ENCODE data around the gene PTBP1.
"Not testable (repeated sequence)": the region's sequence is repeated elsewhere in the genome, so short reads cannot be mapped to it uniquely, and the experiment has no call there.

PTBP1 gene

DNA sequence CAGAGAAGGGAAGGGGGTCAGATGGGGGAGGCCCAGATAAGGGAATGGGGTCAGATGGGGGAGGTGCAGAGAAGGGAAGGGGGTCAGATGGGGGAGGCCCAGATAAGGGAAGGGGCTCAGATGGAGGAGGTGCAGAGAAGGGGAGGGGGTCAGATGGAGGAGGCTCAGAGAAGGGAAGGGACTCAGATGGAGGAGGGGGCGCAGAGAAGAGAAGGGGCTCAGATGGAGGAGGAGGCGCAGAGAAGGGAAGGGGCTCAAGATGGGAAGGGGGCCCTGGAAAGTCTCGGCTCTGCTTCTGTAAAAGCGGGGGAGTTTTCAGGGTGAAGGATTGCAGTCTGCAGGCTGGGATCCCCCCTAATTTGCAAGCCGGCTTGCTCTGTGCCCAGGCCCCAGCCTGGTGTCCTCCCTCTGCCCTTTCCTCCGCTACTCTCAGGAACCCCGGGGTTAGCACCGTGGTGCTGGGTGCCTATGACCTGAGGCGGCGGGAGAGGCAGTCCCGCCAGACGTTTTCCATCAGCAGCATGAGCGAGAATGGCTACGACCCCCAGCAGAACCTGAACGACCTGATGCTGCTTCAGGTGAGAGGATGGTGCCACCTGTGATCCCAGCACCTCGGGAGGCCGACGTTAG, 32.0 kb downstream of the PTBP1 start:
- no peak for DNase-seq (ENCODE audit: low read depth)

DNA sequence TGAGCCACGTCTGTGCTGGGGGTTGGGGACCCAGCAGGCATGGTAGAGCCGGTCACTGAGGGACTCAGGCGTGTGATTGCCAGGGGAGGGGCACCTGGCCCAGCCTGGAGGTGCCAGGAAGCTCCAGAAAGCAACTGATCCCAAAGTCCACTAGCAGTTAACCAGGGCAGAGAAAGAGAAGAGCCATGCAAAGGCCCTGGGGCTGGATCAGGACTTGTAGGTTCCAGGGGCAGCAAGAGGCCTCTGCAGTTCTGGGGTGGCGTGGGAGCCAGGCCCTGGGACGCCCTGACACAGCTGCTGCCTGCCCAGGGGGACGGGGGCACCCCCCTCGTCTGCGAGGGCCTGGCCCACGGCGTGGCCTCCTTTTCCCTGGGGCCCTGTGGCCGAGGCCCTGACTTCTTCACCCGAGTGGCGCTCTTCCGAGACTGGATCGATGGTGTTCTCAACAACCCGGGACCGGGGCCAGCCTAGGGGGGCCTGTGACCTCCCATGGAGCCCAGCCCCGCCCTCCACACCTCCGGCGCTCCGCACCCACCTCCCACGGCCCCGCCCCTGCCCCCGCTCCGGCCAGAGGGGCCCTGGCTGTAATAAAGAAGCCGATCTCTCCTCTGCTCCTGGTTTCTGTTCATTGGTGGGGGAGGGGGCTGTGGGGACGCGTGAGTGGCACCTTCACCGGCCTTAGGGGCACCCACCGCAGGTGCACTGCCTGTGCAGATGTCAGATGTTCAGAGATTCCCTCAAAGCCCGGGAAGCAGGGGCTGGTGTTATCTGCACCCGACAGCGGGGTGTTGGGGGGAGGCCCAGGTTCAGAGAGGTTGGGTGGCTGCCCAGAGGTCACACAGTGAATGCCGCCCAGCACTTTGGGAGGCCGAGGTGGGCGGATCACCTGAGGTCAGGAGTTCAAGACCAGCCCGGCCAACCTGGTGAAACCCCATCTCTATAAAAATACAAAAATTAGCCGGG, 34.4 kb downstream of the PTBP1 start:
- DNase-seq (ENCODE audit: low read depth), result no peak

- no peak for DNase-seq (ENCODE audit: low read depth)
Measured at GRCh38 chr19:834216-834615, 37.0 kb downstream of the PTBP1 start.

DNA sequence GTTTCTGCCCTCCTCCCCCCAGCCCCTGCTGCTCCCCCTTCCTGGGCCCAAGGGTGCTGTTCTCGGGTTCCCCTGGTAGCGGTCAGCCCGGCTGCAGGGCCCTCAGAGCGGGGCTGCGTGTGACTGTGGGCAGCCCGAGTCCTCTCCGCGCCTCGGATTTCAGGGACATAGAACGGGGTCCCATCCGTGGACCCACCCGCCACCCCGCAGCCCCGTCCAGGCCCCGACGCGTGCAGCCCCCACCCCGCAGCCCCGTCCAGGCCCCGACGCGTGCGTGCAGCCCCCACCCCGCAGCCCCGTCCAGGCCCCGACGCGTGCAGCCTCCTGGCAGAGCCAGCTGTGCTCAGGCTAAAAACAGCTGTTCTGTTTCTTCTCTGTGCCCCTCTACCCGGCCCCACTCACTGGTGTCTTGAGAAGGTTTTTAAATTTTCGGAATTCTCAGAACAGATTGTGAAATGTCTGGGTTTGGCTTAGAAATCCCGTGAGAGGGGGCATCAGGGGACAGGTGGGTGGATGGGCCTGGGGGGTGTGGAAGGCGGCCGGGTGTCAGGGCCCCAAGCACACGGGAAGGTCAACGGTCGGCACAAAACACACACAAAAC, 38.1 kb downstream of the PTBP1 start:
- DNase-seq (ENCODE audit: low read depth), result no peak

DNA sequence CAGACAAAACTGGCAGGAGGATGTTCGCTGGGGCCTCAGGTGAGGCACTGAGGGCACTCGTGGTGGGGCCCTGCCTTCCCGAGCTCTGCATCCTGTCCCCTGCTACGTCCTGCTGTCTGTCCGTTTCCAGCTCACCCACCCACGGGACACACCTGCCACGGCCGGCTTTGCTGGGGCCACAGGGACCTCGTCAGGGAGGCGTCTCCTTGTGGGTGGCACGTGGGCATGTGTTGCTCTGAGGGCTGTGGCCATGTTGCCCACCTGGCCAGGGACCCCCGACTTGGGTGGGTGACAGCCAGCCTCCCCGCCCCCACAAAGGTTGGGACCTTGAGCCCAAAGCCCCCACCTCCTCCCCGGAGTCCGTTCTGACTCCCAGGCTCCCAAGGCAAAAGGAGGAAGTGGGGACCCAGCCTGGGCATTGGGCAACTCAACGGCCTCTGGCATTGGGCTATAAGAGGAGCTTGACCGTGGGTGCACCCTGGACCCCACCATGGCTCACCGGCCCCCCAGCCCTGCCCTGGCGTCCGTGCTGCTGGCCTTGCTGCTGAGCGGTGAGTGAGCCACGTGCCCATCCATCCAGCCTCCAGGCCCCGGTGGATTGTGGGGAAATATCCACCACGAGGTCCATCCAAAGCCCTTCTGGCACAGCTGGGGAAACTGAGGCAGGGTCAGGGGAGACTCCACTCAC, 43.4 kb downstream of the PTBP1 start, which contains the start of gene PRTN3:
Gene PRTN3 (plus strand): TSS at position 481 of the 688 bp plus-strand sequence. CDS start 10 bp downstream, at position 491.
- no peak for DNase-seq (ENCODE audit: low read depth)

- DNase-seq (ENCODE audit: low read depth), result not testable (repeated sequence)
Measured at GRCh38 chr19:842802-843179, 45.5 kb downstream of the PTBP1 start.

DNA sequence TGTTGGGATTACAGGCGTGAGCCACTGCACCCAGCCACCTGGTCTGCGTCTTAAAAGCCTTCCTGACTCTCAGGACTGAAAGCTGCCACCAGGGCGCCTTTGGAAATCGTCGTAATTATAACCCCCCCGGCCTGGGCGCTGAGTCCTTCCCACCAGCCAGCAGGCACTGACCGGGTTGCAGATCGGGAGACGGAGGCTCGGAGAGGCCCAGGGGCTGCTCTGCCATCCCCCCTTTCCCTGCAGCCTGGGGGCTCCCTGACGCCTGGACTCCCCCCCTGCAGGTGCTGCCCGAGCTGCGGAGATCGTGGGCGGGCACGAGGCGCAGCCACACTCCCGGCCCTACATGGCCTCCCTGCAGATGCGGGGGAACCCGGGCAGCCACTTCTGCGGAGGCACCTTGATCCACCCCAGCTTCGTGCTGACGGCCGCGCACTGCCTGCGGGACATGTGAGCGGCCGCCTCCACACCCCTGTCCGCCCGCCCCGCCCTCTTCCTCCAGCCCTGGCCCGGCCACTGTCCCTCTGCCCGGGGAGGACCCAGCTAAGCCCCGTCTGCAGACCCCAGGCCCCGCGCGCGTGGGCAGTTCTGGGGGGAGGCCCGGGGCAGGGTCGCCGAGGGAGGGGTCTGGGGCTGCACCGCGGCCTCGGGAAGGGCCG, 46.1 kb downstream of the PTBP1 start:
- DNase-seq (ENCODE audit: low read depth), result no peak

GRCh38 chr19:843836-844545, 46.7 kb downstream of the PTBP1 start:
- no peak for DNase-seq (ENCODE audit: low read depth)

GRCh38 chr19:844546-844971, 47.3 kb downstream of the PTBP1 start:
- DNase-seq (ENCODE audit: low read depth), result no peak

DNA sequence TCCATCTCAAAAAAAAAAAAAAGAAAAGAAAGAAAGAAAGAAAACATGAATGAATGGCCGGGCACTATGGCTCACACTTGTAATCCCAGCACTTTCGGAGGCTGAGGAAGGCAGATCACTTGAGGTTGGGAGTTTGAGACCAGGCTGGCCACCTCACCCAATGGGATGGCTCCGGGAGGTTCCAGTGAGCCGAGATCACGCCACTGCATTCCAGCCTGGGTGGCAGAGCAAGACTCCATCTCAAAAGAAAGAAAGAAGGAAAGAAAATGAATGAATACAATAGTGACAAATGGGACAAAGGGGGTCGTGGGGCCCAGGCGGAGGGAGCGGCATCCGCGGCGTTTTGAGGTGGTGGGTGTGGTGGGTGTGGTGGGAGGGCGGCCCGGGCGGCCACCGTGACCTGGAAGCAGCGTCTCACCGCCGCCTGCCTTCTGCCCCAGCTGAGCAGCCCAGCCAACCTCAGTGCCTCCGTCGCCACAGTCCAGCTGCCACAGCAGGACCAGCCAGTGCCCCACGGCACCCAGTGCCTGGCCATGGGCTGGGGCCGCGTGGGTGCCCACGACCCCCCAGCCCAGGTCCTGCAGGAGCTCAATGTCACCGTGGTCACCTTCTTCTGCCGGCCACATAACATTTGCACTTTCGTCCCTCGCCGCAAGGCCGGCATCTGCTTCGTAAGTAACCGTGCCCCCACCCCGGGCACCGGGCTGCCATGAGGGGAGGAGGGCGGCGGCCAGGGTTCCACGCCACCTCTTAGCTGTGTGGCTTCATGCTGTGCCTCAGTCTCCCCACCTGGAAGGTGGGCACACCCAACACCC, 48.7 kb downstream of the PTBP1 start:
- DNase-seq (ENCODE audit: low read depth), result no peak

DNA sequence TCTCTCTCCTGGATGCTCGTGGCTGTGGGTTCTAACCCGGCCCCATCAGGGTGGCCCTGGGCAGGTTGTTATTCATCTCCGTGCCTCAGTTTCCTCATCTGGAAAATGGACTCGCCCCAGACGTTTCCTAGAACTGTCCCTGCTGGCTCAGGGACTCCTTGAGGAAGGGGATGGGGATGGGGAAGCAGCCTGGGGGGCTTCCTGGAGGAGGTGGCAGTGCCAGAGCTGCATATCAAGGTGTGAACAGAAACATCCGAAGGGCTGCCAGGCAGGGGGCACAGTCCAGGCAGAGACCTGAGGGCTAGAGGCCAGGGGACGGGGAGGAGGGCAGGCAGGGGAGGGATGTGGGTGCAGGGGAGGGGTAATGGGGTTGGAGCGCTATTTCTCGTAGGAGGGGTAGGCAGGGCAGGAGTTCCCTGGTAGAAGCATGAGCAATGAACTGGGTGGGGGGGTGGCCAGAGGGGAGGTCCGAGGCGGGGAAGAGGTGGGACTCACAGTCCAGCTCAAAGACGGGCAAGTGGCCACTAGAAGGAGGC, 51.2 kb downstream of the PTBP1 start:
- no peak for DNase-seq (ENCODE audit: low read depth)

GRCh38 chr19:849195-849594, 51.9 kb downstream of the PTBP1 start:
- not testable (repeated sequence) for DNase-seq (ENCODE audit: low read depth)

- DNase-seq (ENCODE audit: low read depth), result no peak
Measured at GRCh38 chr19:850221-850978, 53.1 kb downstream of the PTBP1 start.

DNA sequence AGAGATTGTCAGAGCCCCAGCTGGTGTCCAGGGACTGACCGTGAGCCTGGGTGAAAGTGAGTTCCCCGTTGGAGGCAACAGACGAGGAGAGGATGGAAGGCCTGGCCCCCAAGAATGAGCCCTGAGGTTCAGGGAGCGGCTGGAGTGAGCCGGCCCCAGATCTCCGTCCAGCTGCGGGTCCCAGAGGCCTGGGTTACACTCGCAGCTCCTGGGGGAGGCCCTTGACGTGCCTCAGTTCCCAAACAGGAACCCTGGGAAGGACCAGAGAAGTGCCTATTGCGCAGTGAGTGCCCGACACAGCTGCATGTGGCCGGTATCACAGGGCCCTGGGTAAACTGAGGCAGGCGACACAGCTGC, 53.7 kb downstream of the PTBP1 start:
- no peak for DNase-seq (ENCODE audit: low read depth)

DNA sequence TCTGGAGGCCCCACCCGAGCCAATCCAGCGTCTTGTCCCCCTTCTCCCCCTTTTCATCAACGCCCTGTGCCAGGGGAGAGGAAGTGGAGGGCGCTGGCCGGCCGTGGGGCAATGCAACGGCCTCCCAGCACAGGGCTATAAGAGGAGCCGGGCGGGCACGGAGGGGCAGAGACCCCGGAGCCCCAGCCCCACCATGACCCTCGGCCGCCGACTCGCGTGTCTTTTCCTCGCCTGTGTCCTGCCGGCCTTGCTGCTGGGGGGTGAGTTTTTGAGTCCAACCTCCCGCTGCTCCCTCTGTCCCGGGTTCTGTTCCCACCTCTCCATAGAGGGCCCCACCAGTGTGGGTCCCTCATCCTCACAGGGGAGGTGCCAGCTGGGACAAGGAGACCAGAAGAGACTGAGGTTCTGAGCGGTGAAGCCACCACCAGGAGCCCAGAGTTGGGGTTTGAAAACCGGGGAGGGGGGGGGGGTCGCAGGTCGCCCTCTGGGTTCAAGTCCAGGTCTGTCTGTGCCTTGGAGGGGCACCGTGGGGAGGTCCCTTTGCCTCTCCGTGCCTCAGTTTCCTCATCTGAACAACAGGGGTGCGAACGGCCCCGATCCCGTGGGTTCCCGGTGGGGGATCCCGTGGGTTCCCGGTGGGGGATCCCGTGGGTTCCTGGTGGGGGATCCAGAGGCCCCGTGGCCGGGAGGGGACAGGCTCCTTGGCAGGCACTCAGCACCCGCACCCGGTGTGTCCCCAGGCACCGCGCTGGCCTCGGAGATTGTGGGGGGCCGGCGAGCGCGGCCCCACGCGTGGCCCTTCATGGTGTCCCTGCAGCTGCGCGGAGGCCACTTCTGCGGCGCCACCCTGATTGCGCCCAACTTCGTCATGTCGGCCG, 55.1 kb downstream of the PTBP1 start, which contains the start of gene ELANE:
Gene ELANE (plus strand): TSS at position 168 of the 878 bp plus-strand sequence. CDS start 26 bp downstream, at position 194.
- DNase-seq (ENCODE audit: low read depth), result no peak

DNA sequence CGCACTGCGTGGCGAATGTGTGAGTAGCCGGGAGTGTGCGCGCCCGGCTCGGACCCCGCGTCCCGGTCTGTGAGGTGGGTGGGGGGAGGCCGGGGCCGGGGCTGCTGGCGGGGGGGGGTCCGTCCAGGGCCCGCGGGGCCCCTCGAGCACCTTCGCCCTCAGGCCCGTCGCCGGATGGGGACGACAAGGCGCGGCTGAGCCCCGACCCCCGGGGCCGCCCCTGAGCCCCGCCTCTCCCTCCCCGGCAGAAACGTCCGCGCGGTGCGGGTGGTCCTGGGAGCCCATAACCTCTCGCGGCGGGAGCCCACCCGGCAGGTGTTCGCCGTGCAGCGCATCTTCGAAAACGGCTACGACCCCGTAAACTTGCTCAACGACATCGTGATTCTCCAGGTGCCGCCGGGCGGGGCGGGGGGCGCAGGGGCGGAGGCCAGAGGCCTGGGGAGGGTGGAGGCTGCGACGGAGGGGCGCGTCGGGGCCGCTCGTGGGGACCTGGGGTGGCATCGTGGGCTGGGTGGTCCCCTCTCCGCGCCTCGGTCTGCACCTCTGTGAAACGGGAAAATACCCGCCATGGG, 55.8 kb downstream of the PTBP1 start:
- no peak for DNase-seq (ENCODE audit: low read depth)

- DNase-seq (ENCODE audit: low read depth), result not testable (repeated sequence)
Measured at GRCh38 chr19:853614-854220, 56.5 kb downstream of the PTBP1 start.

Measured in stimulated activated CD8-positive, alpha-beta memory T cell treated with anti-CD3 and anti-CD28 coated beads, Interleukin-7, amount 100 ng/mL, for 24 hours (primary cell).